Coronary artery (tissue), 2 donors: ENCODE results near the gene STX17.

Source experiments
- DNase-seq: peaks from one replicate; pipeline ENCODE4 v3.0.0-alpha.2; 2017; ENCODE audit warnings: low spot score
- H3K27ac ChIP-seq, 2 donors: fragments of 200-600 bp; sonication (generic); one replicate each; pipeline ENCODE4 v1.5.1; 2016 to 2019
- H3K4me3 ChIP-seq: fragments of 200-600 bp; sonication (generic); 2 replicates; pipeline ENCODE4 v1.5.1; 2016; ENCODE audit warnings: mild to moderate bottlenecking, moderate library complexity
- TF ChIP-seq, protein P1 (sequence below): fragments of 200-600 bp; sonication (generic); IDR thresholded peaks from one replicate; pipeline ENCODE4 v1.5.1; 2019; ENCODE audit warnings: antibody characterized with exemption

The STX17 gene

DNA sequence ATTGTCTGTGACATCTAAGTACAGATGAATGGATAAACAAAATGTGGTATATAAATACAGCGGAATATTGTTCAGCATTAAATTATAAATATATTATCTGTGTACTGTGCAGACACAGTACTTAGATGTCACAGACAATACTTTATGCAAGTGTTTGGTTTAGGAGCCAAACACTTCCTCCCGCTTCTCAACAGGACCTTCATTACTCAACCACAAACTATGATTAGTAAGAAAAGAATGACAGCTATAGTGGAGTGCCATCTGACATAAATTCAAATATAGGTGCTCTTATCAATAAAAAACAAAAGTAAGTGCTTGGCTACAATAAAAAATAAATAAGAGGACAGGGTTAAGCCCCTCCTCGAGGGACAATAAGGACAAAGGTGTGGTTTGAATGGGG lies 38.9 kb upstream of the STX17 start:
- Histone ChIP-seq H3K27ac (no peak overlapping the region), H3K4me3 (no peak overlapping the region)
- TF ChIP-seq, protein P1, sequence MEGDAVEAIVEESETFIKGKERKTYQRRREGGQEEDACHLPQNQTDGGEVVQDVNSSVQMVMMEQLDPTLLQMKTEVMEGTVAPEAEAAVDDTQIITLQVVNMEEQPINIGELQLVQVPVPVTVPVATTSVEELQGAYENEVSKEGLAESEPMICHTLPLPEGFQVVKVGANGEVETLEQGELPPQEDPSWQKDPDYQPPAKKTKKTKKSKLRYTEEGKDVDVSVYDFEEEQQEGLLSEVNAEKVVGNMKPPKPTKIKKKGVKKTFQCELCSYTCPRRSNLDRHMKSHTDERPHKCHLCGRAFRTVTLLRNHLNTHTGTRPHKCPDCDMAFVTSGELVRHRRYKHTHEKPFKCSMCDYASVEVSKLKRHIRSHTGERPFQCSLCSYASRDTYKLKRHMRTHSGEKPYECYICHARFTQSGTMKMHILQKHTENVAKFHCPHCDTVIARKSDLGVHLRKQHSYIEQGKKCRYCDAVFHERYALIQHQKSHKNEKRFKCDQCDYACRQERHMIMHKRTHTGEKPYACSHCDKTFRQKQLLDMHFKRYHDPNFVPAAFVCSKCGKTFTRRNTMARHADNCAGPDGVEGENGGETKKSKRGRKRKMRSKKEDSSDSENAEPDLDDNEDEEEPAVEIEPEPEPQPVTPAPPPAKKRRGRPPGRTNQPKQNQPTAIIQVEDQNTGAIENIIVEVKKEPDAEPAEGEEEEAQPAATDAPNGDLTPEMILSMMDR, result no peak
- DNase-seq, result no peak

DNA sequence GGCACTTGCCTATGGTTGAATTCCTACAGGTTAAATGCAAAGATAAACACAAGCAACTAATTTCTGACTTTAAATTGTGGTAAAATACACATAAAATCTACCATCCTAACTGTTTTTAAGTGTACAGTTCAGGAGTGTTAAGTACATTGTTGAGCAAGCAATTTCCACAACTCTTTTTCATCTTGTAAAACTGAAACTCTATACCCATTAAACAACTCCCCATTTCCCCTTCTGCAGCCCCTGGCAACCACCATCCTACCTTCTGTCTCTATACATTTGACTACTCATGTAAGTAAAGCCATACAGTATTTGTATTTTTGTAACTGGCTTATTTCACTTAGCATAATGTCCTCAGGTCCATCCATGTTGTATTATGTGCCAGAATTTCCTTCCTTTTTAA lies 38.5 kb upstream of the STX17 start:
- H3K4me3 ChIP-seq, result no peak overlapping the region
- TF ChIP-seq, protein P1, result no peak
- H3K27ac ChIP-seq, result no peak overlapping the region
- no peak for DNase-seq

DNA sequence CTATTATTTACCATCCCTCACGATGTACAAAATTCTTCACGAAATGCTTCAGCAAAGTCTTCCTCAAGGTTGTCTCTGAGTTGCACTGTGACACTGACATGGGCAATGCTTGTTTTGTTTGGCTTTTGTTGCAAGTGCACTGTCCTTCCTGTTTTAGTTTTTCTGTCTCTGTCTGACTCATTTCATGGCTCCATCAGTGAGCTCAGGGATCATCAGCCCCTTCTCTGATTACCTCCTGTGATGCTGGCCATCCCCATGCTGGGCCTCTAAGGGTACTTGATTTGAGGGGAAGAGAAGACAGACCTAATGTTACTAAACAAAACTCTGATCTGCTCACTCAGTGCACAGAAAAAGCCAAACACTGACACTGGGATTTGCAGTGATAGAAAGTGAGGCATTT lies 37.6 kb upstream of the STX17 start:
- TF ChIP-seq, protein P1, result no peak
- DNase-seq, result no peak
- H3K27ac ChIP-seq, result no peak overlapping the region
- no peak overlapping the region for H3K4me3 ChIP-seq

DNA sequence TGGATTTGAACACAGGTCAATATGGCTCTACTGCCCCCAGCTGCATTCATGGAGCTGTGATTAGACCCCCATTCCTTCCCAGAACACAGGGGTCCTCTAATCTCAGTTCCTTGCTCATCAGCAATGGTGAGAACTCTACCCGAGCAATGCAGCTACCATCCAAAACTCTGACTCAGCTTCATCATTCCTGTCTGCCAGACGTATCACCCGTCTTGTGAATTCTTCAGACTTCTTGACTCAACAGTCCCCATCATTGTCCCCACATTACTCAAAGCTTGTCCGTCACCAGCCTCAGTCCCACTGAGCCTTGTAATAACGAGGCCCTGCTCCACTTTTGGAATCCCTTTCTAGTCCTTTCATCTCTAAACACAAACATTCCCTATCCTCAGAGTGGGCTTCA lies 36.3 kb upstream of the STX17 start:
- no peak overlapping the region for H3K4me3 ChIP-seq
- no peak for DNase-seq
- TF ChIP-seq, protein P1, result no peak
- no peak overlapping the region for H3K27ac ChIP-seq

DNA sequence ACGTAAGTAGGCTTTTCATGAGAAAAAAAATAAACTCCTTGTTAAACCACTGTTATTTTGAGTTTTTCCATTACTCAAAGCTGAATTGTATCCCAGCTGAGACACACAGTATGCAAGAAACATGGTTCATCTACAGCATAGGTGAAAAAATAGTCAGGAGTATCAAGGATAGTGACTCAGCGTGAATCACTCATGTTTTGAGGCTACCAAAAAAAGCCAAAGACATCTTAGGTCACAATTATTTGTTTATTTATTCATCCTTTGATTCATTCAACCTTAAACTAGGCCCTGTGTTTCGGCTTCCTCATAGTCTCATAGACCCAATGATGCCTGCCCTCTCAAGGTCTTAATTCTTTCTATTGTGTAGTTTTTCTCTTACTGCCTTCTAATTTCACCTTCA lies 32.9 kb upstream of the STX17 start:
- TF ChIP-seq, protein P1, result no peak
- DNase-seq, result no peak
- Histone ChIP-seq H3K27ac (no peak overlapping the region), H3K4me3 (no peak overlapping the region)

DNA sequence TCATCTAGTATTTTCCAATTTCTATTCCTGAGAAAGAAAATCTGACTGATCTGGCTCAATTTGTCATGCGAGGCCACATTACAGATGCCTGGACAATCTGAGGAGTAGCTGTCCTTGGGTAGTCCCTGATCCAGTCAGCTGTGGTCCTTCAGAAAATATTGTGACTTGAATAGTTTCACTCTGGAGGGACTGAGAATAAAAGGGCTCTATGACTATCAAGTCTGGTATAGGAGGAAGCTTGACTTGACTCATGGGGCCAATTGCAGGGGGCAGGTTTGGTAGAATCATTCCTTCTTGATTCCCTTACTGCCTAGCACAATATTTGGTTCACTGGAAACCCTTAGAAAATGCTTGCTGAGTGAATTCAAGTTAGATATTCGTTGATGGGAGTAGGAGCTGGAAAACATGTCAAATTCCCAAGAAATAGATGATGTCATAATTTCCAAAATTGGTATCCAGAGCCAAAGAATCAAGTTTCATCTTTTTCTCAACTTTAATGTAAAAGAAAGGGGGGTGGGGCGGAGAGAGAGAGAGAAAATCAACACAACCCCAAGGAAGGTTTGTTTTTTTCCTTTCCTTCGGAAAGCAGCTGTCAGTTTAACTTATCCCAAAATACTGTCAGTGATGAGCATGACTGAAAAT lies 32.4 kb upstream of the STX17 start:
- Histone ChIP-seq H3K4me3 (no peak overlapping the region), H3K27ac (no peak overlapping the region)
- no peak for DNase-seq
- TF ChIP-seq, protein P1, result no peak

DNA sequence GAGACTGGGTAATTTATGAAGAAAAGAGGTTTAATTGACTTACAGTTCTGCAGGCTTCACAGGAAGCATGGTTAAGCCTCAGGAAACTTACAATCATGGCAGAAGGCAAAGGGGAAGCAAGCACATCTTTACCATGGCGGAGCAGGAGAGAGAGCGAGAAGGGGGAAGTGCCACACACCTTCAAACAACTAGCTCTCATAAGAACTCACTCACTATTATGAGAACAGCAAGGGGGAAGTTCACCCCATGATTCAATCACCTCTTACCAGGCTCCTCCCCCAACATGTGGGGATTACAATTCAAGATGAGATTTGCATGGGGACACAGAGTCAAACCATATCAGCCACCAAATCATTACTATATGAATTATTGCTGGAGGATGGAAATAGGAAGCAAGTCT lies 30.3 kb upstream of the STX17 start:
- no peak overlapping the region for H3K27ac ChIP-seq
- TF ChIP-seq, protein P1, result no peak
- H3K4me3 ChIP-seq, result no peak overlapping the region
- DNase-seq, result no peak
